ENCODE data around the gene PANK4.

The PANK4 gene

GRCh38 chr1:2514863-2515762, 11.3 kb downstream of the PANK4 start:
- no peak overlapping the region for H3K27ac ChIP-seq
- TF ChIP-seq CTCF (conservative IDR thresholded peaks at IDR 0.05), result no peak
- TF ChIP-seq ZFX (IDR thresholded peaks at IDR 0.05), result no peak

GRCh38 chr1:2513939-2514652, 12.3 kb downstream of the PANK4 start:
- H3K27ac ChIP-seq, result no peak overlapping the region
- TF ChIP-seq ZFX (IDR thresholded peaks at IDR 0.05) (no peak), CTCF (conservative IDR thresholded peaks at IDR 0.05) (no peak)

- H3K27ac ChIP-seq, result no peak overlapping the region
- no peak for TF ChIP-seq ZFX (IDR thresholded peaks at IDR 0.05)
- no peak for TF ChIP-seq CTCF (conservative IDR thresholded peaks at IDR 0.05)
Observed at GRCh38 chr1:2512862-2513421, 13.5 kb downstream of the PANK4 start.

- TF ChIP-seq ZFX (IDR thresholded peaks at IDR 0.05), result no peak
- no peak for TF ChIP-seq CTCF (conservative IDR thresholded peaks at IDR 0.05)
- H3K27ac ChIP-seq, result no peak overlapping the region
Observed at GRCh38 chr1:2510366-2511155, 15.8 kb downstream of the PANK4 start.

GRCh38 chr1:2509589-2509988, 16.8 kb downstream of the PANK4 start:
- no peak overlapping the region for H3K27ac ChIP-seq
- TF ChIP-seq ZFX (IDR thresholded peaks at IDR 0.05) (no peak), CTCF (conservative IDR thresholded peaks at IDR 0.05) (no peak)

GRCh38 chr1:2508751-2509150, 17.6 kb downstream of the PANK4 start:
- TF ChIP-seq CTCF (conservative IDR thresholded peaks at IDR 0.05), result no peak
- TF ChIP-seq ZFX (IDR thresholded peaks at IDR 0.05), result no peak
- H3K27ac ChIP-seq, result no peak overlapping the region

All from C4-2B (cell line).